ENCODE results near the gene SSBP4. TPM values are rescaled to one million over a fixed set of nuclear protein-coding genes. Genes with fewer than 3 reads are reported as not detected.

The SSBP4 gene
- total RNA-seq, 4 donors from 2014 or later = 34.0 to 85.8 (median 39.9) TPM

GRCh38 chr19:18423258-18424020 lies 4.2 kb downstream of the SSBP4 start:
- no peak for DNase-seq
- no peaks in the 10 kb centered on the region for H3K36me3 ChIP-seq
- H3K4me1 ChIP-seq = peaks cover 6 to 75% (median 29%) of the 10 kb centered on the region in 4 donors
- no peaks in the 10 kb centered on the region for H3K27me3 ChIP-seq
- no peak overlapping the region for H3K4me3 ChIP-seq
- peak overlapping the region in 3 of 4 donors; percentile 9 to 64 (median 16) for H3K27ac ChIP-seq
- no peaks in the 10 kb centered on the region for H3K9me3 ChIP-seq
- TF ChIP-seq CTCF (IDR thresholded peaks at IDR 0.05) (no peak), POLR2A (IDR thresholded peaks at IDR 0.05) (no peak)

- Histone ChIP-seq H3K27me3 (no peaks in the 10 kb centered on the region), H3K4me1 (peaks cover 0 to 78% (median 29%) of the 10 kb centered on the region in 4 donors), H3K36me3 (no peaks in the 10 kb centered on the region), H3K4me3 (no peak overlapping the region), H3K27ac (peak overlapping the region in 2 of 4 donors; percentile 9 to 16), H3K9me3 (no peaks in the 10 kb centered on the region)
- TF ChIP-seq CTCF (IDR thresholded peaks at IDR 0.05) (no peak), POLR2A (IDR thresholded peaks at IDR 0.05) (no peak)
- DNase-seq = no peak
These were observed 5.1 kb downstream of the SSBP4 start for GRCh38 chr19:18424122-18424889.

GRCh38 chr19:18424890-18425514 lies 5.8 kb downstream of the SSBP4 start:
- Histone ChIP-seq H3K4me1 (peaks cover 0 to 85% (median 33%) of the 10 kb centered on the region in 4 donors), H3K27ac (peak overlapping the region in 2 of 4 donors; percentile 45 to 59)
- no peak for DNase-seq

GRCh38 chr19:18425515-18426415 lies 6.6 kb downstream of the SSBP4 start:
- Histone ChIP-seq H3K27me3 (no peaks in the 10 kb centered on the region), H3K9me3 (no peaks in the 10 kb centered on the region), H3K4me1 (peaks cover 0 to 79% (median 35%) of the 10 kb centered on the region in 4 donors), H3K27ac (peak overlapping the region in 3 of 4 donors; percentile 42 to 59 (median 45)), H3K36me3 (no peaks in the 10 kb centered on the region), H3K4me3 (no peak overlapping the region)
- DNase-seq = peak in 1 of 3 donors; percentile 59
- TF ChIP-seq CTCF (IDR thresholded peaks at IDR 0.05) = no peak
- no peak for TF ChIP-seq POLR2A (IDR thresholded peaks at IDR 0.05)

More at GRCh38 chr19:18424890-18425514, 5.8 kb downstream of the SSBP4 start:
- Histone ChIP-seq H3K9me3 (no peaks in the 10 kb centered on the region), H3K36me3 (no peaks in the 10 kb centered on the region), H3K27me3 (no peaks in the 10 kb centered on the region), H3K4me3 (no peak overlapping the region)
- TF ChIP-seq POLR2A (IDR thresholded peaks at IDR 0.05) = no peak
- no peak for TF ChIP-seq CTCF (IDR thresholded peaks at IDR 0.05)

GRCh38 chr19:18426416-18426767 lies 7.2 kb downstream of the SSBP4 start:
- H3K4me3 ChIP-seq = no peak overlapping the region
- H3K27ac ChIP-seq = peak overlapping the region in 3 of 4 donors; percentile 42 to 59 (median 45)
- no peak for DNase-seq
- no peaks in the 10 kb centered on the region for H3K9me3 ChIP-seq
- no peaks in the 10 kb centered on the region for H3K27me3 ChIP-seq
- no peaks in the 10 kb centered on the region for H3K36me3 ChIP-seq
- H3K4me1 ChIP-seq = peaks cover 0 to 73% (median 34%) of the 10 kb centered on the region in 4 donors
- TF ChIP-seq POLR2A (IDR thresholded peaks at IDR 0.05) = no peak
- TF ChIP-seq CTCF (IDR thresholded peaks at IDR 0.05) = no peak
